Measurements from ENCODE around the gene MGAT5B. TPM values are rescaled to one million over a fixed set of nuclear protein-coding genes. Genes with fewer than 3 reads are reported as not detected.

Gene MGAT5B
- total and polyA plus RNA-seq, 9 of the 15 experiments (the other 6 are each of a cell fraction or from before 2014, with no cell fraction given) = 0.09 to 0.43 (median 0.18) TPM; not detected in 4

GRCh38 chr17:76948726-76949342 is 80.6 kb downstream of the MGAT5B start:
- H4K20me1 ChIP-seq (replicated peaks; ENCODE audit: control insufficient read depth, insufficient read depth, low read length) = peaks cover 8% of the 10 kb centered on the region
- no TSS peak for BruUV-seq (replicated peaks)
- POLR2A ChIA-PET = no interaction called here
- no peak overlapping the region for H3K9ac ChIP-seq (ENCODE audit: insufficient read depth in 1 of 2, low read depth in 2 of 2, low read length in 2 of 2)
- no peak overlapping the region for H3K27ac ChIP-seq (ENCODE audit: extremely low read depth, low read depth, low read length)
- no peak overlapping the region for H2AFZ ChIP-seq (ENCODE audit: low read depth, low read length)
- no peaks in the 10 kb centered on the region for H3K9me1 ChIP-seq (ENCODE audit: control insufficient read depth, insufficient read depth, low read length)
- H3K4me1 ChIP-seq (replicated peaks in 1 of 2; ENCODE audit: control insufficient read depth in 2 of 2, insufficient read depth in 2 of 2, low read length in 2 of 2) = peaks cover 0 to 7% of the 10 kb centered on the region in 2 experiments; a peak in 1 of 5 replicates
- ATAC-seq (no peak), DNase-seq (ENCODE audit: extremely low read depth in 1 of 4, low spot score in 3 of 4) (no peak), FAIRE-seq (no peak)
- CTCF ChIA-PET (ENCODE audit: low intra/inter-chr PET ratio) = no interaction called here
- intact Hi-C loops (cut with micrococcal nuclease) = loop anchor here (10.0 kb wide), 1 partner anchor 84 kb away; the partner anchor contains the start of gene MGAT5B
- H3K9me3 ChIP-seq (replicated peaks; ENCODE audit: control insufficient read depth, insufficient read depth, low read depth, low read length) = no peaks in the 10 kb centered on the region
- in situ Hi-C loops (cut with MboI) = no loop called here
- H3K4me3 ChIP-seq = no peak overlapping the region
- H3K79me2 ChIP-seq (ENCODE audit: control insufficient read depth, insufficient read depth, low read length) = no peaks in the 10 kb centered on the region
- H3K4me2 ChIP-seq (ENCODE audit: insufficient read depth, low read length) = no peak overlapping the region
- no peaks in the 10 kb centered on the region for H3K36me3 ChIP-seq (ENCODE audit: control insufficient read depth, insufficient read depth, low read length)
- peaks cover 18 to 56% of the 10 kb centered on the region in 2 experiments for H3K27me3 ChIP-seq (ENCODE audit: control insufficient read depth in 2 of 2, insufficient read depth in 2 of 2, low read length in 2 of 2)
- WGBS (ENCODE audit: insufficient coverage, low coverage, missing lambda C conversion rate) = 22% methylated on average over 20 of the region's 27 CpGs
- no peak for TF ChIP-seq NR4A1 (CRISPR knock-in tag; IDR thresholded peaks at IDR 0.05)
- TF ChIP-seq NR4A1 (tag; IDR thresholded peaks at IDR 0.05) = no peak
- no peak for TF ChIP-seq TAL1 (IDR thresholded peaks at IDR 0.05)
- TF ChIP-seq E2F4 (CRISPR knock-in tag; IDR thresholded peaks at IDR 0.05; ENCODE audit: low read depth) = no peak
- no peak for TF ChIP-seq CXXC5 (CRISPR knock-in tag; IDR thresholded peaks at IDR 0.05)
- no peak for TF ChIP-seq ZFP30 (CRISPR knock-in tag; IDR thresholded peaks at IDR 0.05; ENCODE audit: borderline replicate concordance)
- no peak for TF ChIP-seq BRF1 (IDR thresholded peaks at IDR 0.05; ENCODE audit: borderline replicate concordance, extremely low read depth, insufficient read length)
- TF ChIP-seq TSHZ1 (CRISPR knock-in tag; IDR thresholded peaks at IDR 0.05) = no peak
- TF ChIP-seq ZNF140 (CRISPR knock-in tag; IDR thresholded peaks at IDR 0.05) = no peak
- no peak for TF ChIP-seq NONO (IDR thresholded peaks at IDR 0.05; ENCODE audit: low read depth in 2 of 2, low read length in 1 of 2)
- no peak for TF ChIP-seq MLX (CRISPR knock-in tag; conservative IDR thresholded peaks at IDR 0.05)
- no peak for TF ChIP-seq PBX2 (CRISPR knock-in tag; IDR thresholded peaks at IDR 0.05; ENCODE audit: low read depth)
- TF ChIP-seq PBX2 (tag; conservative IDR thresholded peaks at IDR 0.05; ENCODE audit: low read depth) = no peak
